Stimulated activated CD4-positive, alpha-beta T cell treated with anti-CD3 and anti-CD28 coated beads, Interleukin-4, amount 100 ng/mL, for 24 hours (primary cell): ENCODE results near the gene EDDM13.
A peak's percentile ranks its signal among the peaks of the same experiment; 100 is the strongest.
"Not testable (repeated sequence)": the region's sequence is repeated elsewhere in the genome, so short reads cannot be mapped to it uniquely, and the experiment has no call there.

Experiments
- DNase-seq: peaks from one replicate; pipeline ENCODE4 v3.0.0-alpha.2; 2020

EDDM13 gene

GRCh38 chr19:56321989-56322440, 49.5 kb downstream of the EDDM13 start:
- no peak for DNase-seq

GRCh38 chr19:56324436-56324835, 51.9 kb downstream of the EDDM13 start:
- no peak for DNase-seq

DNA sequence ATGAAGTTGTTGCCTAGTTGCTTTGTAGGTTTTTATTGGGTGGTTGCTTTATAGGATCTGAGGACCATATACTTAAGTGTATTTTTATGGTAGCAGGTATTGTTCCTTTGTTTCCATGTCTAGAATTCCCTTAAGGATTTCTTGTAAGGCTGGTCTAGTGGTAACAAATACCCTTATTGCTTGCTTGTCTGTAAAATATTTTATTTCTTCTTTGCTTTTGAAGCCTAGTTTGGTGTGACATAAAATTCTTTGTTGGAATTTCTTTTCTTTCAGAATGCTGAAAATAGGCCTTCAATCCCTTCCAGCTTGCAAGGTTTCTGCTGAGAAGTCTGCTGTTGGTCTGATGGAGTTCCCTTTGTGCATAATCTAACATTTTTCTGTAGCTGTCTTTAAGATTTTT, 60.1 kb downstream of the EDDM13 start:
- no peak for DNase-seq

GRCh38 chr19:56333506-56333905, 61.0 kb downstream of the EDDM13 start:
- DNase-seq, result peak; percentile 47

GRCh38 chr19:56335371-56335770, 62.8 kb downstream of the EDDM13 start:
- DNase-seq, result not testable (repeated sequence)

GRCh38 chr19:56337077-56337476, 64.5 kb downstream of the EDDM13 start:
- not testable (repeated sequence) for DNase-seq

- DNase-seq, result not testable (repeated sequence)
Measured at GRCh38 chr19:56339031-56339430, 66.5 kb downstream of the EDDM13 start.

- no peak for DNase-seq
Measured at GRCh38 chr19:56341948-56342347, 69.4 kb downstream of the EDDM13 start.

DNA sequence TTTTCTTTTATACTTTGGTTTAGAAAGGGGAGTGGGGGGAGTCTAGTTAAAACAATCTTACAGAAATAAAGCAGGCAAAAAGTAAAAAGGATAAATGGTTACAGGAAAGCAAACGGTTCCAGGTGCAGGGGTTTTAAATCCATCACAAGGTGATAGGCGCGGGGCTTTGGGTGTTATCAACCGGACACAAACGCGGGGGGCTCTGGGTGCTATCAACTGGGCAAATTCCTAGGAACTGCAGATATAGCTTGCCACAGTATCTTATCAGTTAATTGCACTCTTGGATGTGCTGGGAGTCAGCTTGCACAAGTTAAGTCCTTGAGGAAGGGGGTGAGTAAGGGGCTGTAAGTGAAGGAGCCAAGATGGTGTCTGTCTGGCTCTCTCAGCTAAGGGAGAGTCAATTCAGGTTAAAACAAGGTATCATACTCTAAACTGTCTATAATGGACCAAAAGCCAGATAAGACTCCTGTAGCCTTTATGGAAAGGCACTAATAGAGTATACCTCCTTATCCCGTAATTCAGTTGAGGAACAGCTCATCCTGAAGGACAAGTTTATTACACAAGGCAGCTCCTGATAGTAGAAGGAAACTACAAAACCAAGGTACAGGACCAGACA, 74.7 kb downstream of the EDDM13 start:
- no peak for DNase-seq

GRCh38 chr19:56348289-56348877, 75.8 kb downstream of the EDDM13 start:
- peak; percentile 17 for DNase-seq

DNA sequence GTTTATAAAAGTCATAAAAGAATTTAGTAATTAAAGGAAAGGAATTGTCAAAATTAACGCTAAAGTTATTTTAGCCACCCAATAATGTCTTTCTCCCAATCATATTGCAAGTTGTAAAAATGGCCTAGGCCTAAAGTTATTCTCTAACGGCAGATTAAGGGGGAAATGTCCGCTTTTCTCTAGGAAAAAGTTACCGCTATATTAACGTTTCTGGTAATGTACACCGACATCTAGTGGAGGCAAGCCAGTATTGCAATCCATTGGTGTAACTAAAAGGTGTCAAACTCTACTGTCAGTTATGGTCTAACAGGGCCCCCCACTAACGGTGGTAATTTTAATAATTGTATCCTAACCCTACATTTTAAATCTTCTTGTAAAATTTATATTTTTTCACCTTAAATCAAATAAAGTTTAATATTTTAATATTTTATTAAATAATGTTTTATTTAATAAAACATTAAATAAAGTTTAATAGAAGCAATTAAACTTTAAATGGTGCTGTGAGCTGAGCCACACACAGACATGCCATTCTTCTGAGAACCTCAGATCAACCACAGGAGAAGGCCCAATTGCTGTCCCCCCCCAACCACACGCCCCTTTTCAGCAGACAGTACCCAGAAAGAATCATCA, 78.0 kb downstream of the EDDM13 start:
- peak; percentile 63 for DNase-seq

DNA sequence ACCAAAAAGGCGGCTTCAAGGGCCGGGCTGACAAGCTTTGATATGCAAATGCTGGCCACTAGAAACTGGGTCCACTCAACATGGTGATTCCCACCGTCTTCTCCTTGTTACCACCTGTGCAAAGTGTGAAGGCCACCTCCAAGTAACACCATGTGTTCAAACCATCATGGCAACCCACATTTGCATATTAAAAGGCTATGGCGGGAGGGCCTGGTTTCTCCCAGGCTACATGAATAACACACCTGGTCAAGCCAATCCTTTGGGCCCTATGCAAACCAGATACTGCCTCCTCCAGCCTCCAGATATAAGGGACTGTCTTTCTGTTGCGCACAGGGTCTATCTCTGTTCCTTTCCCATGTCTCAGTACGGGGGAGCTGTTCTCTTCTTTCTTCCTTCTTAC, 78.7 kb downstream of the EDDM13 start:
- DNase-seq, result no peak

- no peak for DNase-seq
Measured at GRCh38 chr19:56355517-56355916, 83.0 kb downstream of the EDDM13 start.

GRCh38 chr19:56356944-56357343, 84.4 kb downstream of the EDDM13 start:
- DNase-seq, result no peak
